ENCODE results near the gene HNRNPC. TPM values are rescaled to one million over a fixed set of nuclear protein-coding genes. Genes with fewer than 3 reads are reported as not detected.
"Not testable (repeated sequence)": the region's sequence is repeated elsewhere in the genome, so short reads cannot be mapped to it uniquely, and the experiment has no call there.

Gene HNRNPC
- total RNA-seq, 3 donors from 2014 or later = 386 to 760 (median 480) TPM

DNA sequence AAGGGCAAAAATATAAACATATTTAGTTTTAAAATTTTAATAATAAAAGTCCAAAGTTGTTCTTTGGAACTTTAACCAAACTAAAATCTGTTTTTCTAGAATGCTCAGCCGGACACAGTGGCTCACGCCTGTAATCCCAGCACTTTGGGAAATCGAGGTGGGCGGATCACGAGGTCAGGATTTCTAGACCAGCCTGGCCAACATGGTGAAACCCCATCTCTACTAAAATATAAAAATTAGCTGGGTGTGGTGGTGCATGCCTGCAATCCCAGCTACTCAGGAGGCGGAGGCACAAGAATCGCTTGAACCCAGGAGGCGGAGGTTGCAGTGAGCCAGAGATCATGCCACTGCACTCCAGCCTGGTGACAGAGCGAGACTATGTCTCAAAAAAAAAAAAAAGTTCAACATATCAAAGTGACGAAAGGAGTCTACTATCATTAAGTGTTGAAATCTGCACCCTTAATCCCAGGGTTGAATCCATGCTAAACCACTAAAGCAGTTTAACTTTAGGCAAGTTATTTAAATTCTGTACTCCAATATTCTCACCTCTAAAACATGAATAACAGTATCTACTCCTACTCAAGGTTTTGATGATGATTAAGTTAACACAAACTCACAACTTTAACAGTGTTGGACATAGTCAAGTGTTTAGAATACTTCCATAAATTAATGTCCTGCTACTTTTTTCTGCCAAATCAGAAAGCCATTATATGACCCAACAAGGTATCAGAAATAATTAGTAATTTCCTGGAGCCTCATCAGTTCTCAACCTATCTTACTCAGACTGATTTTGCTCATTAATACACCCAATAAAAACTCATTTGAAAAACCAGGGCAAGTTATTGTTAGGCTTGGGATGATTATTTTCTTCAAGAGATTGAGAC is 11.0 kb downstream of the HNRNPC start:
- H3K4me3 ChIP-seq = no peak overlapping the region
- intact Hi-C loops (cut with DNase I; ENCODE audit: low total_unique reads) = no loop called here
- H3K4me1 ChIP-seq = peaks cover 3 to 17% of the 10 kb centered on the region in 2 donors
- H3K9me3 ChIP-seq = no peaks in the 10 kb centered on the region
- no peak for DNase-seq (ENCODE audit: low spot score in 2 of 2)
- TF ChIP-seq POLR2AphosphoS5 (IDR thresholded peaks at IDR 0.05) = no peak
- no peaks in the 10 kb centered on the region for H3K27me3 ChIP-seq
- no peak overlapping the region for H3K27ac ChIP-seq
- H3K36me3 ChIP-seq = no peaks in the 10 kb centered on the region

DNA sequence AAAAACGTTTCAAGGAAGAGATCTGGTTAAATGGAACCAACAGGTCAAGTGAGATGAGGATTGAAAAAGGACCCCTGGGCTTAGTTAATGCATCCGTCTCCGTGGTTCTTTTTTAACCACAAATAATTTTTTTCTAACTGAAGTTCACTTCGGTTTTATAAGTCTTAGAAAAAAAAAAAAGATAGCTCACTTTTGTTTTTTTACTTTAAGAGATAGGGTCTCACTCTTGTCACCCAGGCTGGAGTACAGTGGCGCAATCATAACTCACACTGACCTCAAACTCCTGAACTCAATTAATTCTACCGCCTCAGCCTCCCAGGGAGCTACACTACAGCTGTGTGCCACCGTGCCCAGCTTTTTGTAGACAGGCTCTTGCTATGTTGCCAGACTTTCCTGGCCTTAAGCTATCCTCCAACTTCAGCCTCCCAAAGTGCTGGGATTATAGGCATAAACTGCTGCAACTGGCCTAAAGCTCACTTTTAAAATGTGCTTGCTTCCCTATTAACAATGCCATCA is 11.8 kb downstream of the HNRNPC start:
- Histone ChIP-seq H3K9me3 (no peaks in the 10 kb centered on the region), H3K4me1 (peaks cover 3 to 15% of the 10 kb centered on the region in 2 donors), H3K27me3 (no peaks in the 10 kb centered on the region), H3K36me3 (no peaks in the 10 kb centered on the region), H3K27ac (no peak overlapping the region), H3K4me3 (peak overlapping the region in 1 of 3 donors; percentile 37)
- TF ChIP-seq POLR2AphosphoS5 (IDR thresholded peaks at IDR 0.05) (no peak), POLR2A (IDR thresholded peaks at IDR 0.05) (no peak), CTCF (IDR thresholded peaks at IDR 0.05) (no peak)
- intact Hi-C loops (cut with DNase I; ENCODE audit: low total_unique reads) = no loop called here
- DNase-seq (ENCODE audit: low spot score in 2 of 2) = no peak

GRCh38 chr14:21256539-21257393 is 12.5 kb downstream of the HNRNPC start:
- no peaks in the 10 kb centered on the region for H3K27me3 ChIP-seq
- H3K4me1 ChIP-seq = peaks cover under 1 to 11% of the 10 kb centered on the region in 2 donors
- H3K27ac ChIP-seq = peak overlapping the region in 1 of 2 donors; percentile 41
- H3K9me3 ChIP-seq = no peaks in the 10 kb centered on the region
- no peaks in the 10 kb centered on the region for H3K36me3 ChIP-seq
- TF ChIP-seq POLR2AphosphoS5 (IDR thresholded peaks at IDR 0.05) = no peak
- no peak for TF ChIP-seq CTCF (IDR thresholded peaks at IDR 0.05)
- no peak for TF ChIP-seq POLR2A (IDR thresholded peaks at IDR 0.05)
- DNase-seq (ENCODE audit: low spot score in 2 of 2) = no peak
- no peak overlapping the region for H3K4me3 ChIP-seq
- intact Hi-C loops (cut with DNase I; ENCODE audit: low total_unique reads) = no loop called here

GRCh38 chr14:21256102-21256447 is 13.2 kb downstream of the HNRNPC start:
- intact Hi-C loops (cut with DNase I; ENCODE audit: low total_unique reads); H3K36me3 ChIP-seq; H3K27me3 ChIP-seq; DNase-seq (ENCODE audit: low spot score in 2 of 2); H3K9me3 ChIP-seq: not testable (repeated sequence)
- peaks cover 0 to 11% of the 10 kb centered on the region in 2 donors for H3K4me1 ChIP-seq
- H3K4me3 ChIP-seq = peak overlapping the region in 1 of 3 donors; percentile 10
- peak overlapping the region in 1 of 2 donors; percentile 41 for H3K27ac ChIP-seq

- peaks cover 0 to 11% of the 10 kb centered on the region in 2 donors for H3K4me1 ChIP-seq
- H3K27me3 ChIP-seq = no peaks in the 10 kb centered on the region
- peak overlapping the region in 1 of 2 donors; percentile 41 for H3K27ac ChIP-seq
- intact Hi-C loops (cut with DNase I; ENCODE audit: low total_unique reads) = no loop called here
- no peaks in the 10 kb centered on the region for H3K36me3 ChIP-seq
- H3K4me3 ChIP-seq = peak overlapping the region in 1 of 3 donors; percentile 10
- TF ChIP-seq POLR2A (IDR thresholded peaks at IDR 0.05) (no peak), POLR2AphosphoS5 (IDR thresholded peaks at IDR 0.05) (no peak), CTCF (IDR thresholded peaks at IDR 0.05) (no peak)
- no peaks in the 10 kb centered on the region for H3K9me3 ChIP-seq
- DNase-seq (ENCODE audit: low spot score in 2 of 2) = no peak
These were observed 13.7 kb downstream of the HNRNPC start for GRCh38 chr14:21255385-21256101.

All from breast epithelium (tissue), 4 donors.